COLO668 (cell line): ENCODE data around the gene LZTR1.

Experiments
- DNase-seq: peaks from one replicate; lab custom pipeline; 2025; ENCODE audit not compliant: unreplicated experiment; lab: John Stamatoyannopoulos, UW

The LZTR1 gene

DNA sequence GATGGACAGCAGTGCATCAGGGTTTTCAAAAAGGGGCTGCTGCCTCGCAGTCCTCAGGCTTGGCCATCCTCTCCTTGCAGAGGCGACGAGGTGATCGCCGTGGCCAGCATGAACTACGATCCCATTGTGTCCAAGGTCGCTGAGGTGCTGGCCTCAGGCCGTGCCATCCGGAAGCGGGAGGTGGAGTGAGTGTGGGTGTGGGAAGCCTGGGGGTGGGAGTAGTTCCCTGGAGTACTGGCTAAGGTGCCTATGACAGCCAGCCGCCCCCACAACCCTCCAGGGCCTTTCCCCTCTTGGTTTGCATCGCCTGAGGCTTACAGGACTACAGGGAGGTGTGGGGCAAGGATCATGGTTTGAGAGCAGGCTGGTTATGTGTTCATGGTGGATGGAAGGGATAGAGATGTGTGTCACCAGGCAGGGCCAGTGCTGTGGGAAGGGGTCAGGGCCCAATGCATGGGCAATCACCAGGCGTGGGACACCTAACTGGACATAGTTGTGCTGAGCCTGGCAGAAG lies 2.1 kb upstream of the LZTR1 start:
- no peak for DNase-seq

GRCh38 chr22:20980523-20980922 lies 1.6 kb upstream of the LZTR1 start:
- DNase-seq: no peak

DNA sequence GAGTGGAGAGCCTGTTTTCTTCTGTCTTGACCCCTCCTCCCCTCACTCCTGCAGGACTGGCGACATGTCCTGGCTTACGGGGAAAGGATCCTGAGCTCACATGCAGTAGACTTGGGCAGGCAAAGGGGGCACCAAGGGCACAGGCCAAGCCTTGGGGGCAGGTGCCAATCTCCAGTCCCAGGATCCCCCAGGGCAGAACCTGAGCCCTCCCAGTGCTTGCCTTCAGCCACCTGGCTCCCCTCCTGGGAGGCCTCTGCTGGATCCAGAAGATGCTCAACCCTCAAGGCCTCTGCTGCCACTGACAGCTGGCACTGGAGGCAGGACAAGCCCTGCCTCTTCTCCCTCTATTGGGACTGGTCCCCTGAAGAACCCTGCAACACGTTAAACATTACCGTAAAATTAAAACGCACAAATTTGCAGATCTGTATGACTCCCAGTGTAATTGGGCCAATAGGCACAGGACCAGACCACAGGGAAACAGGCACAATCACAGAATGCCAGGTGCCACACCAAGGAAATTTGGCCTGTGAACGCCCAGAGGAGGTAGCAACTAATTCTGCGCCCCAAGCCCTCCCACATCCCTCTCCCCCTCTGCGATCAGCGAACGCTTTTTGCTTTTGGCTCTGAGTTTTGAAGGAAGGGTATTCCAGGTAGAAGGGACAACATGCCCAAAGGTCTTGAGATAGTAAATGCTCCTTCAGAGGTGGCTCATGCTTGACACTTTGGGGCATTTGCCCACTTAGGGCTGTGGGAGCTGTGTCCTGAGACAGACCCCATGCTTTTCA lies 967 bp upstream of the LZTR1 start:
- no peak for DNase-seq

DNA sequence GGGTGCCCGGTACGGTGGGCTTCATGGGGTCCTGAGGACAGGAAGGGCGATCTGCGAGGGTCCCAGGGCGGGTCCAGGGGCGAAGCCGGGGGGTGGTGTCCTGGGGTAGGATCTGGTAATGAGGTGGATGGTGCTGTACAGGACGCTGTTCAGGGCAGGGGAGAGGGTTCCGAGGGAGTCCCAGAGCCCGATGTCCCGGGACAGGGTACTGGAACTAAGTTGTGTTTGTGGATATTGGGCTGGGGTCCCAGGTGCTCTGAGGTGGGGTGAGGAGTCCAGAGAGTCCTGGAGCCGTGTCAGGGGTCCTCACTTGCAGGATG lies 426 bp downstream of the LZTR1 start:
- DNase-seq: no peak

DNA sequence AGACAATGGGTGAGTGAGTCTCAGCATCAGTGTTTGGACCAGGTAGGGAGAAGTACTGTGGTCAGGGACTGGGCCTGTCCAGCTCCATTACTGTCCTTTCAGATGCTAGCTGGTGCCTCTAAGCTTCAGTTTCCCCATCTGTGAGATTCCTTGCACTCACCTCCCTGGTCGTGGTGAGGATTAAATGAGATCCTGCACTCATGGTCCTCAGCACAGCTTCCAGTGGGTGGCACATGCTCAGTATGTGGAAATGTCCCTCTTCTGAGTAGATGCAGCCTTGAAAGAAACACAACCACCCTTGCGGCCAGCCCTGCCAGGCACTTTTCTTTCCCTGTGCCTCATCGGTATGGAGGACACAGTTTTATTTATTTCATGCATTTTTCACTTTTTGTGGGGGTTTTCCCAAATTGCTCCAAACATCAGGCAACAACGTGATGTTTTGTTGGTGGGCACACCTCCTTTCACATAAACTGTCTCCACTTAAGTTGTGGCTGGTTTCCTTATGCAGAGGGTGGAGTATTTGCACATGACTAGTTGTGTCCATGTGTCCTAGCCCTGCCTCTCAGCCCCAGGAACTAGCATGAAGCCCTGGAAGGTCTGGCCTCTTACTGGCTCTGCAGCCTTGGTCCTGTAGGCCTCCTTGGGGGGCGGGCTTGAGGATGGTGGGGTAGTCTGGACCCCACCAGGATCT lies 1.1 kb downstream of the LZTR1 start:
- DNase-seq: no peak

- DNase-seq: no peak
These were observed 3.6 kb downstream of the LZTR1 start for GRCh38 chr22:20985720-20986119.

DNA sequence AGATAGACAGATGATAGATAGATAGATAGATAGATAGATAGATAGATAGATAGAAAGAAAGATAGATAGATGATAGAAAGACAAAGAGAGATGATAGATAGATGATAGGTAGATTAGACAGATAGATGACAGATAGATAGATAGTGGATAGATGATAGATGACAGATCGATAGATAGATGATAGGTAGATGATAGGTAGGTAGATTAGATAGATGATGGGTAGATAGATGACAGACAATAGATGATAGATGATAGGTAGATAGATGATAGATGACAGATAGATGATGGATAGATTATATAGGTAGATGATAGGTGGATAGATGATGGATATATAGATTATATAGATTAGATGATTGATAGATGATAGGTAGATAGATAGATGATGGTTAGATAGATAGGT lies 4.3 kb downstream of the LZTR1 start:
- DNase-seq: no peak

DNA sequence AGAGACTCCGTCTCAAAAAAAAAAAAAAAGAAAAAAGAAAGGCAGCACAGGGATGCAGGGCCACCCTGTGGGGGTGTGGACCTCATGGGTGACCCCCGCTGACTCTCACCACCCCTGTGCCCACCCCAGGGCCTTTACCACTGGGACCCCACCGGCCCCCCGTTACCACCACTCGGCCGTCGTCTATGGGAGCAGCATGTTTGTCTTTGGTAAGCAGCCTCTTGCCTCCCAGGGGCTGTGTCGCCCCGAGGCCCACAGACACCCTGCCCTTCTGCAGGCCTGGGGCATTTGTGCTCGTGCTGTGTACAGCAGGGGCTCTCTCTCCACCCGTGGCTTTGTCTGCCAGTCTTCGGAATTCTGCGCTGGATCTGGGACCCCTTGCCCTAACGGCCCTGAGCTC lies 5.3 kb downstream of the LZTR1 start:
- DNase-seq: no peak

DNA sequence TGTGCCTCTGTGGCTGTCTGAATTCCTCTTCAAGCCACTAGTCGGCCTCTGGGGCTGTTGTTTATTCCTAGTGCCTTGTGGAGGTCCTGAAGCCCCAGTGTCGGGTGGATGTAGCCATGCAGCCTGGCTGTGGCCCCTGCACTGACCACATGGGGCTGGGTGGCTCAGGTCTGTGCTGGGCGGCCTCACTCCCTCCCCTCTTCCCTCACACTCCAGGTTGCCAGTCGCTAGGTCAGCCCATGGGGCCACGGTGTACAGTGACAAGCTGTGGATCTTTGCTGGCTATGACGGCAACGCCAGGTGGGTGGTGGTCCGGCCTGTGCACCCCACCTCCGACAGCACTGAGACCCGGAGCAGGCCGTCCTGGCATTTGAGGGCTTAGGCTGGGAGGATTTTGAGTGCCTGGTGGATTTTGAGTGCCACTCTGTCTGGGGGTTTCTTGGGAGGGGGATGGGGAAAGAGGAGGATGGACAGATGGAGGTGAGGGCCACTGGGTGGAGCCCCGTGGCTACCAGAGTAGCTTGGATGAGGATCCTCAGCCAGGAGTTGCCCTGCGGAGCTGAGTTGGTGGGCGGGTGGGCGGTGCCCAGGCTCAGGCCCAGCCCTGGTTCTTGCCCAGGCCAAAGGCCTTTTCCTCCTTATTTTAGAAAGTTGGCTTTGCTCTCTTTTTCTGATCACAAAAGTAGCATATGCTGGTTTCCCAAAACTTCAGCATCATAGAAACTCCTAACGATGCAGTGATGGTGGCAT lies 6.7 kb downstream of the LZTR1 start:
- DNase-seq: no peak

DNA sequence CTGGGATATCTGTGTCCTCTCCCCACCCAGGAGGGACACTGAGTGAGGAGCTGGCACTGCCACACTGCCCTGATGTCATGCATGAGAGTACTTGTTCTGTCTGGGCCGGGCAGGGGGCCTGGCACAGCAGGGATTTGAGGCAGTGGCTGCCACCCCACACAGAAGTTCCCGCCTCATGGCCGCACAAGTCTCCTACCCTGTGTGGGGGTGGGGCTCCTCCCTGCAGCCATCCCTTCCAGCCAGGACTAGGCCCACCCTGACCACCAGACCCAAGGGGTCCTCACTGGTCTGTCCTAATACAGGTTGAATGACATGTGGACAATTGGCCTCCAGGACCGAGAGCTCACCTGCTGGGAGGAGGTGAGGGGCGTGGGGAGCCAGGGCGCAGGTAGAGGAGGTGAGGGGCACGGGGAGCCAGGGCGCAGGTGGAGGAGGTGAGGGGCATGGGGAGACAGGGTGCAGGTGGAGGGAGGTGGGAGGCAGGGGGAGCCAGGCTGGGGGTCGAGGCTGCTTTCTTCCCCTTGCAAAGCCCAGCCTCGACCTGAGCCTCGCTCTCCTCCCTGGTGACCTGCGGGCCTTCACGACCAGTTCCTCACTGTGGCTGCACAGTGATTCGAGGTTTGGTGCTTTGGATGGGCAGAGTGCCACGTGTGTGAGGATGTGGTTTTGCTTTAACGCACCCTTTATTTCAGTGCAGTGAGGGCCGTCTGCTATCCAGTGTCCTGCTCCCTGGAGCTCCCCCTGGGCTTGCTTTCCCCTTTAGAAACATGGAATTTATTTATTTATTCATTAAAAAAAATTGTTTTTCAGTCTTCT lies 7.4 kb downstream of the LZTR1 start:
- DNase-seq: no peak

GRCh38 chr22:20990184-20991180 lies 8.4 kb downstream of the LZTR1 start:
- no peak for DNase-seq

DNA sequence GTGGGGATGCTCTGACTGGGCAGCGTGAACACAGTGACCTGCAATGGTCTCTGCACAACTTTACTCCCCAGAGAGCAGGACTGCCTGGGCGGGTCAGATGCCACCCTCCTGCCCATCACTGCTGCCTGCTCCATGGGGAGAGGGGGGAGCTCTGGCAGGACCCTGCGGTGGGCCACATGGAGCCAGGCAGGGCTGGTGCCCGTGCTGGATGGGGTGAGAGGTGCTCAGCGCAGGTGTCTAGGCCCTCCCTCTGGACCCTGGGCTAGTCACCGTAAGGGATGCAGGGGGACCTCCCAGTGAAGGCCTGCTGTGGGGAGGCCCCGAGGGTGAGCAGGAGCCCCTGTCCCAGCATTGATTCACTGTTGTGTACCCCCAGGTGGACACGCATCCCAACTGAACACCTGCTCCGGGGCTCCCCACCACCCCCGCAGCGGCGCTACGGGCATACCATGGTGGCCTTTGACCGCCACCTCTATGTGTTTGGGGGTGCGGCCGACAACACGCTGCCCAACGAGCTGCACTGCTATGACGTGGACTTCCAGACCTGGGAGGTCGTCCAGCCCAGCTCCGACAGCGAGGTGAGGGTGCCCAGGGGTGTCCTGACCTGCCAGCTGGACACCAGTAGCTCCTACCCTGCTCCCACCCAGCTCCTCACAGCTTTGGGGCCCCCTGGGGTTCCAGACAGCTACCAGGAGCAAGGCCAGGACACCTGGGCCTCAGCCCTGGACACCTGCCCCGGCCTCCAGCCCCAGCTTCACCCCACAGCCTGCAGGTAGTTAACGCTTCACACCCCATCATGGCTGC lies 9.4 kb downstream of the LZTR1 start:
- DNase-seq: no peak

GRCh38 chr22:20992056-20992442 lies 10.0 kb downstream of the LZTR1 start:
- no peak for DNase-seq

- no peak for DNase-seq
These were observed 10.6 kb downstream of the LZTR1 start for GRCh38 chr22:20992456-20993303.

DNA sequence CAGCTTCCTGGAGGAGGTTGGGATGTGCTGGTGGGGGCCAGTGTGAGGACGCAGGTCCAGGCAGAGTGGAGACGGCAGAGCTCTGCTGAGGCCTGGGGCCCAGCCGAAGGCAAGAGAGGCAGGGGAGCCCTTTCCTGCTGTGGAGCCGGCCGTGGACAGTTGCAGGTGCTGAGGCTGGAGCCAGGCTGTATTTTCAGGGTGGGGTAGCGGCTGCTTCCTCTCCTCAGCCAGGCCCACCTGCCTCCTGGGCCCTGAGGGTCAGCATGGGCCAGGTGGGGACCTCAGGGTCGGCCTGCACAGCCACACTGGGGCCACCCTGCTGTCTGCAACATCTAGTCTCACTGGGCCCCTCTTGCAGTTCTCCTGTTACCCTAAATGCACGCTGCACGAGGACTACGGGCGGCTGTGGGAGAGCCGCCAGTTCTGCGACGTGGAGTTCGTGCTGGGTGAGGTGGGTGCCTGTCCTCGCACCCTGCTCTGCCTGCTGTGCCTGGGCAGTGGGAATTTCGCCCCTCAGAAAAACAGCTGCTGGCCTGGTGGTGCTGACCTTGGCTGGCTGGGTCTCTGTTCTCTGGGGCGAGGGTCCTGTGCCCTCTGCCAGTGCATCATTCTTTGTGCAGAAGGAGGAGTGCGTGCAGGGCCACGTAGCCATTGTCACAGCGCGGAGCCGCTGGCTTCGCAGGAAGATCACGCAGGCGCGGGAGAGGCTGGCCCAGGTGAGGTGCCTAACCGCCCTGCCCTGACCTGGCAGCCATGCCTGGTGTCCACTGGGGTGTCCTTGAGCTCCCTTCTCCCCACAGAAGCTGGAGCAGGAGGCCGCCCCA lies 11.4 kb downstream of the LZTR1 start:
- DNase-seq: no peak

DNA sequence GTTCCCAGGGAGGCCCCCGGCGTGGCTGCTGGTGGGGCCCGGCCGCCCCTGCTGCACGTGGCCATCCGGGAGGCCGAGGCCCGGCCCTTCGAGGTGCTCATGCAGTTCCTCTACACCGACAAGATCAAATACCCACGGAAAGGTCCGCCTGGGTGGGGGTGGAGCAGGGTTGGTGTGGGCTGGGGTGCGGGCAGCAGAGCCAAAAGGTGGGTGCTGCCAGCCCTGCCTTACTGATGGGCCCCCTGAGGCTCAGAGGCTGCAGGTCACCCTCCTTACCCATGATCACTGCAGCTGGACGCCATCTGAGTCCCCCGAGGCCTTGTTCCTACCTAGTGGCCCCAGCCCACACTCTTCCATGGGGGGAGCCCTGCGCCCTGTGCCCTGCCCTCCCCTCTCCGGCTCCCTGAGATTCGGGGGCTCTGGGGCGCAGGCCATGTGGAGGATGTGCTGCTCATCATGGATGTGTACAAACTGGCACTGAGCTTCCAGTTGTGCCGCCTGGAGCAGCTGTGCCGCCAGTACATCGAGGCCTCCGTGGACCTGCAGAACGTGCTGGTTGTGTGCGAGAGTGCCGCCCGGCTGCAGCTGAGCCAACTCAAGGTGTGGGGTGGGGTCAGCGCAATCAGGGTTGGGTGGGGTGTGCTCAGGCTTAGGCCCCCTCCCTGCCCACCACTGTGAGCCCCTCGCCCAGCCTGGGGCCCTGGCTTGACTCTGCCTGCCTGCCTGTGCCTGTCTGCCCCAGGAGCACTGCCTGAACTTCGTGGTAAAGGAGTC lies 12.2 kb downstream of the LZTR1 start:
- no peak for DNase-seq

DNA sequence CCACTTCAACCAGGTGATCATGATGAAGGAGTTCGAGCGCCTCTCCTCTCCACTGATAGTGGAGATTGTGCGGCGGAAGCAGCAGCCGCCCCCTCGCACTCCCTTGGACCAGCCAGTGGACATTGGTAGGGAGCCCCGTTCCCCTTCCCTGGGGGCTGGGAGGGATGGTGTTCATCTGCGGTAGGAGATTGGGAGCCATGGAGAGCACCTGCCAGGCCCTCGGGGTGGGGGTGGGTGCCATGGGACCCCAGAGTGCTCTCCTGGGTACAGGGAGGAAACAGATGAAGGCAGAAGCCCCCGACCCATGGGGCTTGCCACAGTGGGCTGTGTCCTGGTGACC lies 12.8 kb downstream of the LZTR1 start:
- no peak for DNase-seq
